SJSA1 (cell line): Measurements from ENCODE around the gene PGPEP1. TPM values are rescaled to one million over a fixed set of nuclear protein-coding genes. Genes with fewer than 3 reads are reported as not detected.

Source experiments
- DNase-seq, 2 experiments: peaks; one replicate each; pipeline ENCODE4 v3.0.0-alpha.2; 2015 to 2020; ENCODE audit warnings: low spot score in 2 of 2, low read depth in 1 of 2
- H3K27ac ChIP-seq: fragments of 250-450 bp; sonication (Bioruptor Pico); 2 replicates; pipeline ENCODE4 v1.5.1; 2020; ENCODE audit warnings: mild to moderate bottlenecking, moderate library complexity
- H3K27me3 ChIP-seq: fragments of 250-450 bp; sonication (Bioruptor Pico); replicated peaks from 2 replicates; pipeline ENCODE4 v1.5.1; 2020; ENCODE audit warnings: mild to moderate bottlenecking, moderate library complexity
- H3K36me3 ChIP-seq: fragments of 250-450 bp; sonication (Bioruptor Pico); 2 replicates; pipeline ENCODE4 v1.5.1; 2020; ENCODE audit warnings: mild to moderate bottlenecking
- H3K4me1 ChIP-seq: fragments of 250-450 bp; sonication (Bioruptor Pico); replicated peaks from 2 replicates; pipeline ENCODE4 v1.6.1; 2021; ENCODE audit warnings: mild to moderate bottlenecking
- H3K4me3 ChIP-seq: fragments of 250-450 bp; sonication (Bioruptor Pico); 2 replicates; pipeline ENCODE4 v1.5.1; 2020; ENCODE audit warnings: mild to moderate bottlenecking
- H3K9me3 ChIP-seq: fragments of 250-450 bp; sonication (Bioruptor Pico); replicated peaks from 2 replicates; pipeline ENCODE4 v1.5.1; 2020; ENCODE audit warnings: mild to moderate bottlenecking
- total RNA-seq: library from RNA; depleted of rRNA; stranded (reverse); fragments of >200 nt; shearing (Covaris generic); gene quantifications from 2 replicates; pipeline ENCODE4 v1.2.3, GENCODE V29; 2014; rRNA removed

PGPEP1 gene, protein sequence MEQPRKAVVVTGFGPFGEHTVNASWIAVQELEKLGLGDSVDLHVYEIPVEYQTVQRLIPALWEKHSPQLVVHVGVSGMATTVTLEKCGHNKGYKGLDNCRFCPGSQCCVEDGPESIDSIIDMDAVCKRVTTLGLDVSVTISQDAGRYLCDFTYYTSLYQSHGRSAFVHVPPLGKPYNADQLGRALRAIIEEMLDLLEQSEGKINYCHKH
- total RNA-seq = 5.7 and 9.0 TPM in 2 replicates

DNA sequence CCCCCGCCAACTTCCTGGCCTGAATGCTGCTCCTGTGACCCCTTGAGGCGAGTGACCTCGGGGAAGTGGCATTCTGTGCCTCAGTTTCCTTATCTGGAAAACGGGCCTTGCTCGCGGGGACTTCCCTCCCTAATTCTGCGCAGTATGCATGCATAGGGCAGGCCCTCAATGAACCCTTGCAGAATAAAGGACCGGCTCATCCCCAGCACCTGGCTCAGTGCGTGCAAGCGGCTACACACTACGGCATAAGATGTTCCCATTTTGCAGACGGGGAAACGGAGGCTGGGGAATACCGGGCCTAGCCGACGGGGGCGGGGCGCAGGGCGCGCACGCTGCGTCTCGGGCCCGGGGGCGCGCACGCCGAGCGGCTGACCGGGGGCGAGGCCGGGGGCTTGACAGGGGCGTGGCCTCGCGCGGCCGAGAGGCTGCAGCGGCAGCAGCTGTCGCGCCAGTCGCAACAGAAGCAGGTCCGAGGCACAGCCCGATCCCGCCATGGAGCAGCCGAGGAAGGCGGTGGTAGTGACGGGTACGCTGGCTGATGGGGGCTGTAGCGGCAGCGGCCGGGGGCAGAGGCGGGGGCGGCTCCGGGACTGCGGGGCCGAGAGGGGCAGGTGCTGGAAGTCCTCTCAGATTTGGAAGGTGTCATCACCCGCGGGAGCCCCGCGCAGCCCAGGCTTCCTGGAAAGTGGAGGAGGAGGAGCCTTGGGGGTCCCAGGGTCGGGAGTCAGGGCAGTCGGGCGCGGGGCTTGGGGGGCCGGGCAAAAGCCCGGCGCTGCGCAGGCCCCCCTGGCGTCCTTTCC is at the start of gene PGPEP1:
PGPEP1 (plus strand) TSS at position 409 of the 800 bp plus-strand sequence; CDS start at position 493, 84 bp downstream.
- Histone ChIP-seq H3K4me3 (peak within 1 kb of the TSS; percentile 72), H3K27ac (no peak within 1 kb of the TSS), H3K27me3 (no peaks in the 10 kb centered on the region), H3K9me3 (no peaks in the 10 kb centered on the region), H3K36me3 (no peaks in the 10 kb centered on the region), H3K4me1 (peaks cover 19% of the 10 kb centered on the region)
- DNase-seq = peak; percentile 22 to 59

GRCh38 chr19:18291019-18291524 is 49.3 kb upstream of the PGPEP1 start:
- H3K27ac ChIP-seq = no peak overlapping the region
- no peaks in the 10 kb centered on the region for H3K36me3 ChIP-seq
- no peaks in the 10 kb centered on the region for H3K9me3 ChIP-seq
- peaks cover 37% of the 10 kb centered on the region for H3K4me1 ChIP-seq
- no peak overlapping the region for H3K4me3 ChIP-seq
- no peaks in the 10 kb centered on the region for H3K27me3 ChIP-seq
- DNase-seq = peak in 1 of 2 experiments; percentile 41

GRCh38 chr19:18291590-18292461 is 48.6 kb upstream of the PGPEP1 start:
- Histone ChIP-seq H3K27ac (peak overlapping the region; percentile 63), H3K4me1 (peaks cover 37% of the 10 kb centered on the region), H3K4me3 (peak overlapping the region; percentile 44), H3K27me3 (no peaks in the 10 kb centered on the region), H3K36me3 (no peaks in the 10 kb centered on the region), H3K9me3 (no peaks in the 10 kb centered on the region)
- peak; percentile 72 to 87 for DNase-seq

GRCh38 chr19:18292462-18292809 is 48.0 kb upstream of the PGPEP1 start:
- H3K27ac ChIP-seq = peak overlapping the region; percentile 63
- H3K4me1 ChIP-seq = peaks cover 37% of the 10 kb centered on the region
- no peaks in the 10 kb centered on the region for H3K27me3 ChIP-seq
- H3K4me3 ChIP-seq = peak overlapping the region; percentile 44
- no peaks in the 10 kb centered on the region for H3K9me3 ChIP-seq
- DNase-seq = no peak
- no peaks in the 10 kb centered on the region for H3K36me3 ChIP-seq

DNA sequence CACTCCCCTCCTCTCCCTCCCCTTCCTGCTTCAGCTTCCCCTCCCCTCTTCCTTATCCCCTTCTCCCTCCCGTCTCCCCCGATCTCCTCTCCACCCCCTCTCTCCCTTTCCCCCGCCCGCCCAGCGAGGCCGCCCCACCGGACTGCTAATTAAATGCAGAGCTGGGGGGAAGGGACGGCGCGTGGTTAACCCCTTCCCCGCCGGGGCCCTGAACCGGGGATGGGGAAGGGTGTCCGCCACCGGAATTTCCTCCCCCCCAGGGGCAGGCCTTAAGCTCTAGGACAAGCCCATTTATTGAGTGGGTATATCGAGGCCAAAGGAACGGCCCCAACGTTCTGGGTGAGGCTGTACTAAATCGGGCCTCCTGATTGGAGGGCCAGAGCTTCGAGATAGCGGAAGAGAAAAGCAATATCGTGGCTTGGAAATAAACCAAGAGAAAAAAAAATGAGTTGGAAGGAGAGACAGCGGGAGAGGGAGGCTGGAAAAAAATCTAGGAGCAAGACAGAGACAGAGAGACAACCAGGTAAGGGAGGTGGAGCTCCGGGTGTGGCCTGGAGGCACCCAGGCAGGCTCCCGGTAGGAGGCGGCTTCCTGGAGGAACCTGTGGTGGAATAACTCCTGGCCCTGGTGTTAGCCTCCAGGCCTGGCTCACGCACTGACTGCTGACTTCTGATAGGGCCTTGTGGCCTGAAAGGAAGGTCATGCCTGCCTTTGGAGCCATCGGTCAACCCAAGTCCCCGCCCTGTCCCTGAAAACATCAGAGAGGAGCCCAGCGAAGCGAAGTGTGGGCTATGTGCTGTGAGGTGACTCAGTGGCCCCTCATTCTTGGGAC is 47.4 kb upstream of the PGPEP1 start:
- no peaks in the 10 kb centered on the region for H3K9me3 ChIP-seq
- H3K27ac ChIP-seq = peak overlapping the region; percentile 63
- no peaks in the 10 kb centered on the region for H3K27me3 ChIP-seq
- H3K4me1 ChIP-seq = peaks cover 37% of the 10 kb centered on the region
- H3K4me3 ChIP-seq = peak overlapping the region; percentile 44
- DNase-seq = peak; percentile 53 to 76
- no peaks in the 10 kb centered on the region for H3K36me3 ChIP-seq

DNA sequence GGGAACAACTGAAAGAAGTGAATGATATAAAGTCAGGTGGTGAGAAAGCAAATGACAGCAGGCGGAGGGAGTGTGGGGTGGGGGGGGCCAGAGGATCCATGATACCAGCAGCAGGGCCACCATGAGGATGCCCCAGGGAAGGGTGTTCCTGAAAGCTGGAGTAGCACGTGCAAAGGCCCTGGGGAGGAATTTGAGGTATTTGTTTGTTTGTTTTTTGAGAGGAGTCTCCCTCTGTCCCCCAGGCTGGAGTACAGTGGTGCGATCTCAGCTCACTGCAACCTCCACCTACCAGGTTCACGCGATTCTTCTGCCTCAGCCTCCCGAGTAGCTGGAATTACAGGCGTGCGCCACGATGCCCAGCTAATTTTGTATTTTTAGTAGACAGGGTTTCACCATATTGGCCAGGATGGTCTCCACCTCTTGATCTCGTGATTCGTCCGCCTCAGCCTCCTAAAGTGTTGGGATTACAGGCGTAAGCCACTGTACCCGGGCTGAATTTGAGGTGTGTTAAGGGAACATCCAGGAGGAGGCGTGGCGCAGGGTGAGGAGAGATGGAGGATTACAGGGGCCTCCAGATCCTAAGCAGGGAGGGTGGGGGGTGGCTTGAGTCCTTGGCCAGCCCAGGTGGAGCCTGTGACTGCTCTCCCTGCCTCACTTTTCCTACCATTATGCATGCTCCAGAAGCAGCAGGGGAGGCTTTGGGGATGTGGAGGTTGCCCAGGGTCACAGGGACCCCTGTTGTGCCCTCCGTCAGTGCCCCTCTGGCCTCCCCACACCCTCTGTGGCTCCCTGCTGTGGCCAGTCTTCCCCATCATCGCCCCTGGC is 46.5 kb upstream of the PGPEP1 start:
- Histone ChIP-seq H3K27me3 (no peaks in the 10 kb centered on the region), H3K4me3 (no peak overlapping the region), H3K36me3 (no peaks in the 10 kb centered on the region), H3K4me1 (peaks cover 43% of the 10 kb centered on the region), H3K9me3 (no peaks in the 10 kb centered on the region), H3K27ac (peak overlapping the region; percentile 10; the same call in 1 of the 2 replicates)
- peak in 1 of 2 experiments; percentile 60 for DNase-seq

DNA sequence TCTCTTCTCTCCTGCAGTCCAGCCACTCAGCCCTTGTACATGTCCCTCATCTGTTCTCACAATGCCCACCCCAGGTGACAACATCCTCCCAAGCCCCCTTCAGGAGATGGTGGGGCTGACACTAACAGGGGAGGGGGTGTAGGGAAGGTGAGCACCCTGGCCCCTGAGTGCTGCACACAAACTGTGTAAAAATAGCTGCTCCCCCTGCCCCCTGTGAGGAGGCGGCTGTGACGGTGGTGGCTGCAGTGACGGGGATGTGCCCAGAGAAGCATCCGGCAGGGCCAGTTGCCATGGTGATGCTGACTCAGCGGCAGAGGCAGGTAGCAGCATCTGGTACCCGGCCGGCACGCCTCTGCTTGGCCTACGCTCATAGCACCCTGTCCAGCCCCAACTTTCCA is 45.9 kb upstream of the PGPEP1 start:
- Histone ChIP-seq H3K4me3 (no peak overlapping the region), H3K4me1 (peaks cover 47% of the 10 kb centered on the region), H3K36me3 (no peaks in the 10 kb centered on the region), H3K27me3 (no peaks in the 10 kb centered on the region), H3K9me3 (no peaks in the 10 kb centered on the region), H3K27ac (no peak overlapping the region)
- DNase-seq = peak in 1 of 2 experiments; percentile 42

DNA sequence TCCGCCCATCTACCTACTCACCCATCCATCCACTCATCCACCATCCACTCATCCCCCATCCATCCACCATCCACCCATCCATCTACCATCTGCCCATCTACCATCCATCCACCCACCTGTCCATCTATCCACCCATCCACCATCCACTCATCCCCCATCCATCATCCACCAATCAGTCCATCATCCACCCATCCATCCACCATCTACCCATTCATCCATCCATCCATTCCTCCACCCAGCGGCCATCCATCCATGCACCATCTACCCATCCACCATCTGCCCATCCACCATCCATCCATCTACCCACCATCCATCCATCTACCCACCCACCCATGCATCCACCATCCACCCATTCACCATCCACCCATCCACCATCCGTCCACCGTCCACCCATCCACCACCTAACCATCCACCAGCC is 45.4 kb upstream of the PGPEP1 start:
- Histone ChIP-seq H3K4me1 (peaks cover 47% of the 10 kb centered on the region), H3K9me3 (no peaks in the 10 kb centered on the region), H3K4me3 (no peak overlapping the region), H3K36me3 (no peaks in the 10 kb centered on the region), H3K27me3 (no peaks in the 10 kb centered on the region), H3K27ac (no peak overlapping the region)
- no peak for DNase-seq

- Histone ChIP-seq H3K4me1 (peaks cover 38% of the 10 kb centered on the region), H3K36me3 (no peaks in the 10 kb centered on the region), H3K27ac (no peak overlapping the region), H3K4me3 (no peak overlapping the region), H3K27me3 (no peaks in the 10 kb centered on the region), H3K9me3 (no peaks in the 10 kb centered on the region)
- peak in 1 of 2 experiments; percentile 38 for DNase-seq
Observed at GRCh38 chr19:18297308-18297707, 43.1 kb upstream of the PGPEP1 start.

GRCh38 chr19:18298601-18299000 is 41.8 kb upstream of the PGPEP1 start:
- H3K27me3 ChIP-seq = no peaks in the 10 kb centered on the region
- H3K9me3 ChIP-seq = no peaks in the 10 kb centered on the region
- no peak overlapping the region for H3K4me3 ChIP-seq
- H3K4me1 ChIP-seq = peaks cover 32% of the 10 kb centered on the region
- DNase-seq = no peak
- no peaks in the 10 kb centered on the region for H3K36me3 ChIP-seq
- no peak overlapping the region for H3K27ac ChIP-seq

DNA sequence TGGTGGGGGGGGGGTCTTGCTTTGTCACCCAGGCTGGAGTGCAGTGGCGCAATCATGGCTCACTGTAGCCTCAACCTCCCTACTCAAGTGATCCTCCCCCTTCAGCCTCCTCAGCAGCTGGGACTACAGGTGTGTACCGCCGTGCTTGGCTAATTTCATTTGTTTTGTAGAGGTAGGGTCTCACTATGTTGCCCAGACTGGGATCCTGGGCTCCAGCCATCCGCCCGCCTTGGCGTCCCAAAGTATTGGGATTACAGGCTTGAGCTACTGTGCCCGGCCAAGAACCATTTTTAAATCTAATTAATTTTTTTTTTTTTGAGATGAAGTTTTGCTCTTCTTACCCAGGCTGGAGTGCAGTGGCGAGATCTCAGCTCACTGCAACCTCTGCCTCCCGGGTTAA is 40.7 kb upstream of the PGPEP1 start:
- Histone ChIP-seq H3K9me3 (no peaks in the 10 kb centered on the region), H3K27ac (no peak overlapping the region), H3K36me3 (no peaks in the 10 kb centered on the region), H3K27me3 (no peaks in the 10 kb centered on the region), H3K4me1 (peaks cover 37% of the 10 kb centered on the region), H3K4me3 (no peak overlapping the region)
- no peak for DNase-seq
